Measurements from ENCODE around the gene SMARCA4. TPM values are rescaled to one million over a fixed set of nuclear protein-coding genes. Genes with fewer than 3 reads are reported as not detected.

SMARCA4 gene
- total and polyA plus RNA-seq, 2 experiments from 2014 or later: 177 to 336 TPM

DNA sequence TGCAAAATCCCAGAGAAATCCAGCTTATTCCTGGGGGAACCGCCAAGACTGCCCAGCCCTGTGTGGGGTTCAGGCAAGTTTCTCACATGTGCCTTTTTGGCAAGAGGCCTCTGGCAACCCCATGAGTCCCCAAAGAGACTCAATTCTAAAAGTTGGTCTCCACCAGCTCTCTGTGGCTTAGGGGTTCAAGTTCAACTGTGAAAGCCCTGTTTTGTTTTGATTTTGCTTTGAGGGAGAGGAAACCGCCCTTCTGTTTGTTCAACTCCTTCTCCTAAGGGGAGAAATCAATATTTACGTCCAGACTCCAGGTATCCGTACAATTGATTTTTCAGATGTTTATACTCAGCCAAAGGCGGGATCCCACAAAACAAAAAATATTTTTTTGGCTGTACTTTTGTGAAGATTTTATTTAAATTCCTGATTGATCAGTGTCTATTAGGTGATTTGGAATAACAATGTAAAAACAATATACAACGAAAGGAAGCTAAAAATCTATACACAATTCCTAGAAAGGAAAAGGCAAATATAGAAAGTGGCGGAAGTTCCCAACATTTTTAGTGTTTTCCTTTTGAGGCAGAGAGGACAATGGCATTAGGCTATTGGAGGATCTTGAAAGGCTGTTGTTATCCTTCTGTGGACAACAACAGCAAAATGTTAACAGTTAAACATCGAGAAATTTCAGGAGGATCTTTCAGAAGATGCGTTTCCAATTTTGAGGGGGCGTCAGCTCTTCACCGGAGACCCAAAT, 127.8 kb downstream of the SMARCA4 start (continued):
- TF ChIP-seq, protein P1, sequence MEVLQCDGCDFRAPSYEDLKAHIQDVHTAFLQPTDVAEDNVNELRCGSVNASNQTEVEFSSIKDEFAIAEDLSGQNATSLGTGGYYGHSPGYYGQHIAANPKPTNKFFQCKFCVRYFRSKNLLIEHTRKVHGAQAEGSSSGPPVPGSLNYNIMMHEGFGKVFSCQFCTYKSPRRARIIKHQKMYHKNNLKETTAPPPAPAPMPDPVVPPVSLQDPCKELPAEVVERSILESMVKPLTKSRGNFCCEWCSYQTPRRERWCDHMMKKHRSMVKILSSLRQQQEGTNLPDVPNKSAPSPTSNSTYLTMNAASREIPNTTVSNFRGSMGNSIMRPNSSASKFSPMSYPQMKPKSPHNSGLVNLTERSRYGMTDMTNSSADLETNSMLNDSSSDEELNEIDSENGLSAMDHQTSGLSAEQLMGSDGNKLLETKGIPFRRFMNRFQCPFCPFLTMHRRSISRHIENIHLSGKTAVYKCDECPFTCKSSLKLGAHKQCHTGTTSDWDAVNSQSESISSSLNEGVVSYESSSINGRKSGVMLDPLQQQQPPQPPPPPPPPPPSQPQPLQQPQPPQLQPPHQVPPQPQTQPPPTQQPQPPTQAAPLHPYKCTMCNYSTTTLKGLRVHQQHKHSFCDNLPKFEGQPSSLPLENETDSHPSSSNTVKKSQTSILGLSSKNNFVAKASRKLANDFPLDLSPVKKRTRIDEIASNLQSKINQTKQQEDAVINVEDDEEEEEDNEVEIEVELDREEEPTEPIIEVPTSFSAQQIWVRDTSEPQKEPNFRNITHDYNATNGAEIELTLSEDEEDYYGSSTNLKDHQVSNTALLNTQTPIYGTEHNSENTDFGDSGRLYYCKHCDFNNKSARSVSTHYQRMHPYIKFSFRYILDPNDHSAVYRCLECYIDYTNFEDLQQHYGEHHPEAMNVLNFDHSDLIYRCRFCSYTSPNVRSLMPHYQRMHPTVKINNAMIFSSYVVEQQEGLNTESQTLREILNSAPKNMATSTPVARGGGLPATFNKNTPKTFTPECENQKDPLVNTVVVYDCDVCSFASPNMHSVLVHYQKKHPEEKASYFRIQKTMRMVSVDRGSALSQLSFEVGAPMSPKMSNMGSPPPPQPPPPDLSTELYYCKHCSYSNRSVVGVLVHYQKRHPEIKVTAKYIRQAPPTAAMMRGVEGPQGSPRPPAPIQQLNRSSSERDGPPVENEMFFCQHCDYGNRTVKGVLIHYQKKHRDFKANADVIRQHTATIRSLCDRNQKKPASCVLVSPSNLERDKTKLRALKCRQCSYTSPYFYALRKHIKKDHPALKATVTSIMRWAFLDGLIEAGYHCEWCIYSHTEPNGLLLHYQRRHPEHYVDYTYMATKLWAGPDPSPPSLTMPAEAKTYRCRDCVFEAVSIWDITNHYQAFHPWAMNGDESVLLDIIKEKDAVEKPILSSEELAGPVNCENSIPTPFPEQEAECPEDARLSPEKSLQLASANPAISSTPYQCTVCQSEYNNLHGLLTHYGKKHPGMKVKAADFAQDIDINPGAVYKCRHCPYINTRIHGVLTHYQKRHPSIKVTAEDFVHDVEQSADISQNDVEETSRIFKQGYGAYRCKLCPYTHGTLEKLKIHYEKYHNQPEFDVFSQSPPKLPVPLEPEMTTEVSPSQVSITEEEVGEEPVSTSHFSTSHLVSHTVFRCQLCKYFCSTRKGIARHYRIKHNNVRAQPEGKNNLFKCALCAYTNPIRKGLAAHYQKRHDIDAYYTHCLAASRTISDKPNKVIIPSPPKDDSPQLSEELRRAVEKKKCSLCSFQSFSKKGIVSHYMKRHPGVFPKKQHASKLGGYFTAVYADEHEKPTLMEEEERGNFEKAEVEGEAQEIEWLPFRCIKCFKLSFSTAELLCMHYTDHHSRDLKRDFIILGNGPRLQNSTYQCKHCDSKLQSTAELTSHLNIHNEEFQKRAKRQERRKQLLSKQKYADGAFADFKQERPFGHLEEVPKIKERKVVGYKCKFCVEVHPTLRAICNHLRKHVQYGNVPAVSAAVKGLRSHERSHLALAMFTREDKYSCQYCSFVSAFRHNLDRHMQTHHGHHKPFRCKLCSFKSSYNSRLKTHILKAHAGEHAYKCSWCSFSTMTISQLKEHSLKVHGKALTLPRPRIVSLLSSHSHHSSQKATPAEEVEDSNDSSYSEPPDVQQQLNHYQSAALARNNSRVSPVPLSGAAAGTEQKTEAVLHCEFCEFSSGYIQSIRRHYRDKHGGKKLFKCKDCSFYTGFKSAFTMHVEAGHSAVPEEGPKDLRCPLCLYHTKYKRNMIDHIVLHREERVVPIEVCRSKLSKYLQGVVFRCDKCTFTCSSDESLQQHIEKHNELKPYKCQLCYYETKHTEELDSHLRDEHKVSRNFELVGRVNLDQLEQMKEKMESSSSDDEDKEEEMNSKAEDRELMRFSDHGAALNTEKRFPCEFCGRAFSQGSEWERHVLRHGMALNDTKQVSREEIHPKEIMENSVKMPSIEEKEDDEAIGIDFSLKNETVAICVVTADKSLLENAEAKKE (CRISPR knock-in tag; IDR thresholded peaks at IDR 0.05): no peak
- no peak for TF ChIP-seq STAT1 (IDR thresholded peaks at IDR 0.05; ENCODE audit: unreplicated experiment)

DNA sequence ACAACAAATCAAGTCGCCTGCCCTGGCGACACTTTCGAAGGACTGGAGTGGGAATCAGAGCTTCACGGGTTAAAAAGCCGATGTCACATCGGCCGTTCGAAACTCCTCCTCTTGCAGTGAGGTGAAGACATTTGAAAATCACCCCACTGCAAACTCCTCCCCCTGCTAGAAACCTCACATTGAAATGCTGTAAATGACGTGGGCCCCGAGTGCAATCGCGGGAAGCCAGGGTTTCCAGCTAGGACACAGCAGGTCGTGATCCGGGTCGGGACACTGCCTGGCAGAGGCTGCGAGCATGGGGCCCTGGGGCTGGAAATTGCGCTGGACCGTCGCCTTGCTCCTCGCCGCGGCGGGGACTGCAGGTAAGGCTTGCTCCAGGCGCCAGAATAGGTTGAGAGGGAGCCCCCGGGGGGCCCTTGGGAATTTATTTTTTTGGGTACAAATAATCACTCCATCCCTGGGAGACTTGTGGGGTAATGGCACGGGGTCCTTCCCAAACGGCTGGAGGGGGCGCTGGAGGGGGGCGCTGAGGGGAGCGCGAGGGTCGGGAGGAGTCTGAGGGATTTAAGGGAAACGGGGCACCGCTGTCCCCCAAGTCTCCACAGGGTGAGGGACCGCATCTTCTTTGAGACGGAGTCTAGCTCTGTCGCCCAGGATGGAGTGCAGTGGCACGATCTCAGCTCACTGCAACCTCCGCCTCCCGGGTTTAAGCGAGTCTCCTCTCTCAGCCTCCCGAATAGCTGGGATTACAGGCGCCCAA, 128.6 kb downstream of the SMARCA4 start, which contains the start of gene LDLR:
Gene LDLR (plus strand): TSS at position 210 of the 760 bp plus-strand sequence. CDS start 86 bp downstream, at position 296.
- Histone ChIP-seq H3K4me2 (peak within 1 kb of the TSS; percentile 66), H3F3A (replicated peaks; ENCODE audit: low read depth) (peaks cover 32% of the 10 kb centered on the region), H3K79me2 (replicated peaks; ENCODE audit: insufficient read depth) (peaks cover 49% of the 10 kb centered on the region), H3K4me1 (ENCODE audit: insufficient read depth) (peaks cover 42% of the 10 kb centered on the region), H3K4me3 (peak within 1 kb of the TSS; percentile 99), H3K27ac (ENCODE audit: low read depth) (peak within 1 kb of the TSS; percentile 89), H4K20me1 (replicated peaks; ENCODE audit: insufficient read depth) (peaks cover 39% of the 10 kb centered on the region), H3K27me3 (ENCODE audit: insufficient read depth) (no peaks in the 10 kb centered on the region), H3K36me3 (ENCODE audit: insufficient read depth) (peaks cover 25% of the 10 kb centered on the region), H2AFZ (no peak within 1 kb of the TSS), H3K9me2 (ENCODE audit: insufficient read depth) (no peaks in the 10 kb centered on the region)
- peak within 1 kb of the TSS; percentile 92 for H3K4me3 Mint-ChIP-seq
- DNase-seq (ENCODE audit: low spot score) (peak; percentile 97), ATAC-seq (peak; percentile 47)
- TF ChIP-seq, protein P2, sequence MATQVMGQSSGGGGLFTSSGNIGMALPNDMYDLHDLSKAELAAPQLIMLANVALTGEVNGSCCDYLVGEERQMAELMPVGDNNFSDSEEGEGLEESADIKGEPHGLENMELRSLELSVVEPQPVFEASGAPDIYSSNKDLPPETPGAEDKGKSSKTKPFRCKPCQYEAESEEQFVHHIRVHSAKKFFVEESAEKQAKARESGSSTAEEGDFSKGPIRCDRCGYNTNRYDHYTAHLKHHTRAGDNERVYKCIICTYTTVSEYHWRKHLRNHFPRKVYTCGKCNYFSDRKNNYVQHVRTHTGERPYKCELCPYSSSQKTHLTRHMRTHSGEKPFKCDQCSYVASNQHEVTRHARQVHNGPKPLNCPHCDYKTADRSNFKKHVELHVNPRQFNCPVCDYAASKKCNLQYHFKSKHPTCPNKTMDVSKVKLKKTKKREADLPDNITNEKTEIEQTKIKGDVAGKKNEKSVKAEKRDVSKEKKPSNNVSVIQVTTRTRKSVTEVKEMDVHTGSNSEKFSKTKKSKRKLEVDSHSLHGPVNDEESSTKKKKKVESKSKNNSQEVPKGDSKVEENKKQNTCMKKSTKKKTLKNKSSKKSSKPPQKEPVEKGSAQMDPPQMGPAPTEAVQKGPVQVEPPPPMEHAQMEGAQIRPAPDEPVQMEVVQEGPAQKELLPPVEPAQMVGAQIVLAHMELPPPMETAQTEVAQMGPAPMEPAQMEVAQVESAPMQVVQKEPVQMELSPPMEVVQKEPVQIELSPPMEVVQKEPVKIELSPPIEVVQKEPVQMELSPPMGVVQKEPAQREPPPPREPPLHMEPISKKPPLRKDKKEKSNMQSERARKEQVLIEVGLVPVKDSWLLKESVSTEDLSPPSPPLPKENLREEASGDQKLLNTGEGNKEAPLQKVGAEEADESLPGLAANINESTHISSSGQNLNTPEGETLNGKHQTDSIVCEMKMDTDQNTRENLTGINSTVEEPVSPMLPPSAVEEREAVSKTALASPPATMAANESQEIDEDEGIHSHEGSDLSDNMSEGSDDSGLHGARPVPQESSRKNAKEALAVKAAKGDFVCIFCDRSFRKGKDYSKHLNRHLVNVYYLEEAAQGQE (IDR thresholded peaks at IDR 0.05; ENCODE audit: unreplicated experiment): no peak
- TF ChIP-seq STAT1 (IDR thresholded peaks at IDR 0.05; ENCODE audit: unreplicated experiment): no peak
- TF ChIP-seq JUNB (IDR thresholded peaks at IDR 0.05; ENCODE audit: unreplicated experiment): no peak
- TF ChIP-seq, protein P3, sequence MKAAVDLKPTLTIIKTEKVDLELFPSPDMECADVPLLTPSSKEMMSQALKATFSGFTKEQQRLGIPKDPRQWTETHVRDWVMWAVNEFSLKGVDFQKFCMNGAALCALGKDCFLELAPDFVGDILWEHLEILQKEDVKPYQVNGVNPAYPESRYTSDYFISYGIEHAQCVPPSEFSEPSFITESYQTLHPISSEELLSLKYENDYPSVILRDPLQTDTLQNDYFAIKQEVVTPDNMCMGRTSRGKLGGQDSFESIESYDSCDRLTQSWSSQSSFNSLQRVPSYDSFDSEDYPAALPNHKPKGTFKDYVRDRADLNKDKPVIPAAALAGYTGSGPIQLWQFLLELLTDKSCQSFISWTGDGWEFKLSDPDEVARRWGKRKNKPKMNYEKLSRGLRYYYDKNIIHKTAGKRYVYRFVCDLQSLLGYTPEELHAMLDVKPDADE (IDR thresholded peaks at IDR 0.05): peak; percentile 26; the same call in 1 of the 2 replicates
- TF ChIP-seq, protein P4, sequence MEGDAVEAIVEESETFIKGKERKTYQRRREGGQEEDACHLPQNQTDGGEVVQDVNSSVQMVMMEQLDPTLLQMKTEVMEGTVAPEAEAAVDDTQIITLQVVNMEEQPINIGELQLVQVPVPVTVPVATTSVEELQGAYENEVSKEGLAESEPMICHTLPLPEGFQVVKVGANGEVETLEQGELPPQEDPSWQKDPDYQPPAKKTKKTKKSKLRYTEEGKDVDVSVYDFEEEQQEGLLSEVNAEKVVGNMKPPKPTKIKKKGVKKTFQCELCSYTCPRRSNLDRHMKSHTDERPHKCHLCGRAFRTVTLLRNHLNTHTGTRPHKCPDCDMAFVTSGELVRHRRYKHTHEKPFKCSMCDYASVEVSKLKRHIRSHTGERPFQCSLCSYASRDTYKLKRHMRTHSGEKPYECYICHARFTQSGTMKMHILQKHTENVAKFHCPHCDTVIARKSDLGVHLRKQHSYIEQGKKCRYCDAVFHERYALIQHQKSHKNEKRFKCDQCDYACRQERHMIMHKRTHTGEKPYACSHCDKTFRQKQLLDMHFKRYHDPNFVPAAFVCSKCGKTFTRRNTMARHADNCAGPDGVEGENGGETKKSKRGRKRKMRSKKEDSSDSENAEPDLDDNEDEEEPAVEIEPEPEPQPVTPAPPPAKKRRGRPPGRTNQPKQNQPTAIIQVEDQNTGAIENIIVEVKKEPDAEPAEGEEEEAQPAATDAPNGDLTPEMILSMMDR (conservative IDR thresholded peaks at IDR 0.05; ENCODE audit: low read depth in 2 of 2): no peak
- no peak for TF ChIP-seq EZH2 (IDR thresholded peaks at IDR 0.05; ENCODE audit: low read depth, unreplicated experiment)
- TF ChIP-seq POLR2AphosphoS5 (IDR thresholded peaks at IDR 0.05; ENCODE audit: low read depth): peak; percentile 99
- TF ChIP-seq CREB1 (CRISPR knock-in tag; IDR thresholded peaks at IDR 0.05; ENCODE audit: low read depth): peak; percentile 87
- no peak for TF ChIP-seq NANOG (IDR thresholded peaks at IDR 0.05; ENCODE audit: borderline replicate concordance)
- peaks cover 39% of the 10 kb centered on the region for H3K36me3 Mint-ChIP-seq (ENCODE audit: low read depth)
- H3K9me3 Mint-ChIP-seq: no peaks in the 10 kb centered on the region; the same call in 2 of the 3 replicates
- peaks cover 13% of the 10 kb centered on the region for H3K27me3 Mint-ChIP-seq (ENCODE audit: insufficient read depth, low read depth, poor library complexity)
- peaks cover 30% of the 10 kb centered on the region for H3K4me1 Mint-ChIP-seq
- peak within 1 kb of the TSS; percentile 97 for H3K27ac Mint-ChIP-seq

Measured in GM23338 (cell line).